GM04504 (cell line): ENCODE measurements around the gene GABRP.
"Not testable (repeated sequence)": the region's sequence is repeated elsewhere in the genome, so short reads cannot be mapped to it uniquely, and the experiment has no call there.

ENCODE experiments used
- DNase-seq: peaks from one replicate; pipeline ENCODE4 v3.0.0-alpha.2; 2012; ENCODE audit warnings: low read depth

The GABRP gene

DNA sequence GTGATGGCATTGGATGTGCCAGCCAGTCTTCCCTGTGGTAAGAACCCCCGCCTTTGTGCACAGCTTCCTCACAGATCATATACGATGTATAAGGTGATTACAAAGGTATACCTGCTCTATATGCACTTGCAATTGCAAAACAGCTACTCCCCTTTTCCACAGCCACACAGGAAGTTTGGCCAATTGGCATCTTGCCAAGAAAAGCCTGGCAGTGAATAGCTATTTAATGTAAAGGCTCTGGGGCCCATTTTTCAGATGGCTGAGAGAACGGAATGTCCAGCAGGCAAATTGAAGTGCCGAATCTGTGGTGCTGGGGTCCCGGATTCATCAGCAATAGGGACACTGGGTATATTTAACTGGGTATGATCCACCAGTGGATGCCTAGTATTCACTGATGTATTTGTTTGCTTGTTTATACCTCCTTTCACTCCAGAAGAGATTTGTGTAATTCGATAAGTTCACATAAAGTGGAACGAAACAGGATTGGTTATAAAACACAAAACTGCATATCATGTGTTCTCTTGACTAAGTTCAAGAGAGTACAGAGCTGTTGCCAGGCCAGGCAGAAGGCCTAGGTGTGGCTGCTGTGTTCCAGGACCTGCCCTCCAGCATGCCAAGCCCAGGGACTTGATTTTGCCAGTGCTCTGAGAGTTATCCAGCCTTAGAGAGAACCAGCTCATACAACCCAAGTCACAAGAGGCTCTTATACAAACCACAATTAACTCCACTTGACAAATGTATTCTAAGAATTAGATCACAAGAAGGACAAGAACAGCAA, 27.7 kb upstream of the GABRP start:
- no peak for DNase-seq

DNA sequence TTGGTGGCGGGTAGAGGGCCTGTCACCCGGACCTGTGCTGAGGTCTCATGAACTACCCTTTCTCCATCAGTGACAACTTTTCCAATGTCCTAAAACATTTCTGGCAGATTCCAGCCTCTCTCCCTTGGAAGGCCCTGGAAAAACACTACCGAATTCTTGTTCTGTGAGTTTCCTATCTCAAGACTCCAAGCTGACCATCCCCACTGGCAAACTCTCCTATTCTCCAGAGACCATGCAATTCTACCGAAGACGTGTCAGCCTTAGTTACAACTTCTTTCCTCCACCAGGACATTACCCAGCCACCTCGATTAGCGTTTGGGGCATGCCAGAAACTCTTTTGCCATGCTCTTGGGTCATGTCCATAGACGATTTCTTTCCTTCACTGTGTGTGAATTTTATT, 26.8 kb upstream of the GABRP start:
- DNase-seq, result no peak

DNA sequence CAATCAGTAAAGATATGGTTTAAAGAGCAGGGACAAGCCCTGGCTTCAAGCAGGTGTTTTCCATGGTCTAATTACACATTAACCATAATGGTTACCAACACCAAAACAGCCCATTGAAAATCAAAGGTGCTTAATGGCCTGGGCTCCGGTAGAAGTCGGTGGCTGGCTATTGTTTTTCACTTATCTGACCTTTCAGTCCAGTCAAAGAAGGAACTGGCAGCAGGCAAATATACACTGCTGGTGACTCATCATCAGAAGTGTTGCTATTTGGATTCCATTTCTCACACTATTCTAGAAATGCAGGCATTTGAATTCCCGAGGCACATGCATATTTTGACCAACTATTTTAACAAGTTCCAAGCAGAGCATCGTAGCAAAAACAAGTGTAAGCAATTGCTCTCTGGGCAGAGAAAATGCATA, 26.3 kb upstream of the GABRP start:
- DNase-seq, result no peak

DNA sequence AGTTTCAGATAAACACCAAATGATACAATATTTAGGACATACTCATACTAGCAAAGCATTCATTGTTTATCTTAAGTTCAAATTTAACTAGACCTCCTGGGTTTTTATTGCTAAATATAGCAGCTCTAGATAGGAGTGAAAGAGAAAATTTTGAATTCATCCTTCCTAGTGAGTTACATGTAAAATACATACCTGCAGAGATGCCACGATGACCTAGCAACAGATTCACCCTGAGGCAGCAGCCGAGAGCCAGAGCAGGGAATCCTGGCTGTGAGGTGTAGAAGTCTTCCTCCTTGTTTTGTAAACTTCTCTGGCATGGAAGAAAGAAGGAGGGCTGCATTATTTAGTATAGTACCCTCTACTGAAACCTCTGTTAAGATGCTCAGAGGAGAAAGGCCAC, 25.9 kb upstream of the GABRP start:
- DNase-seq, result no peak

DNA sequence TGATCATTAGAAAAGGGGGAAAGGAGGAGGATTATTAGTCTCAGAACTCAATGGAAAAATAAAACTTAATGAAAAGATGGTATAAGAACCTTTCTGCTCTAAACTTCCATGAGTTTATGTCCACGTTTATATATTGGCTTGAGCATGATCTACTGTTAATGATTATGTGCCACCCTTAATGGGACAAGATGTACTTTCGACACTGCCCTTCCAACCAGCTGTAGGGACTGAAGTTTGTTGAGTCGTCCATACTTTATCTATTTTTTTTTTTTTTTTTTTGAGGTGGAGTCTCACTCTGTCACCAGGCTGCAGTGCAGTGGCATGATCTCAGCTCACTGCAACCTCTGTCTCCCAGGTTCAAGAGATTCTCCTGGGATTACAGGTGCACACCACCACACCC, 25.0 kb upstream of the GABRP start:
- no peak for DNase-seq

DNA sequence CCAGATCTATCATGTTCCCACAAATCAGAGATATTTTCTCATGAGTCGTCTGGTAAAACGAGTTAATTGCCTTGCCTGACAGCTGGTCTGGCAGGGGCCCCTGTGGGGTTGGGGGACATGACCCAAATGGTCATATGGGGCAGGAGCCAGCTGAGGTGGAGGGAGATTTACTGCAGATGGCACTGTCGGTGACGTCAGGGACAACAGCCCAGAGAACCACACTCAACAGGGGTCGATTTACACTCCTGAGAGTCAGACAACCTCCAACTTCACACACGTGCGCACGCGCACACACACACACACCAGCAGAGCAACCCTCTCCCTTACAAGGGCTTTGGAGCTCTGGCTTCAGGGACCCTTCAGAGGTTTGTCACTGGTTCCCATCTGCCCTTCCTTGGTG, 23.4 kb upstream of the GABRP start:
- DNase-seq, result no peak

DNA sequence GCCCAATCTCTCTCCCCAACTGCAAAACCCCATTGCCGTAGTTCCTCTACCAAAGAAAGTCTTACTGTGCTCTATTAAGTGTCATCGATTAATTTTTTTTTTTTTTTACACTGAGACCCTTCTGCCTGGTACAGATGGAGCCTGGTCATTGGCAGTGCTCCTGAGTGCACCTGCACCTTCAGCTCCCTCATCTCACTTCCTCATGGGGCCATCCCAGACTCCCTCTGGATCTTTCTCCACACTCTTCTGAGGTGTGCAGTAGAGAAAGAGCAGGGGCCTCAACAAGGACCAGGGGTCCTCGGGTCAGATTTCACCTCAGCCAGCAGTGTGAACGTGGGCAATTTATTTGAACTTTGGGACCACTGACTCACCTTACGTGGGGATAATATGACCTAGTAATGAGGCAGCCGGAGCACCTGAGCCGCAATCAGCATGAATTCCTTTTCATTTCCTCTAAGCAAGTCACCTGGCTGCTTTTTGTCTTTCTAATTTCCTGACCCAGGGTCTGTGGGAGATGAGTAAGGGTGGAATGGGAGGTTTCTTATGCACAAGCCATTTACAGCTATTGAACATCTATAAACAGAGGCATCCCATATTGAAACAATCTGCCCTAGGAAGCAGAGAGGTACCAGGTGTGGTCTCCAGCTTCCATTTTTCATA, 22.3 kb upstream of the GABRP start:
- no peak for DNase-seq

DNA sequence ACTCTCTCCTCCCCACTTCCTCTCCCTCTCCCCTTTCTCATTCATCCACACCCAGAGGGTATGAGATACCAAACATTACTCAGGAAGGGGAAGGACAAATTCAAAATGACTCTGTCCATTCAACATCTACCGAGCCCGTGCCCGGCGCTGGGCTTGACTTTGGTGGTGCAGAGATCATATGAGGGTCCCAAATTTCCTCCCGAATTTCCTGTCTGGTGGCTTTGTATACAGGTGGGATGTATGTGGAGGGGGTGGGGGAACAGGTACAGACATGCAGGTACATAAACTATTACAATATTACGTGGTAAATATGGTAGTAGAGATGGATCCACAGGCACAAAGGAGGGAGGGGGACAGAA, 21.8 kb upstream of the GABRP start:
- DNase-seq, result no peak

DNA sequence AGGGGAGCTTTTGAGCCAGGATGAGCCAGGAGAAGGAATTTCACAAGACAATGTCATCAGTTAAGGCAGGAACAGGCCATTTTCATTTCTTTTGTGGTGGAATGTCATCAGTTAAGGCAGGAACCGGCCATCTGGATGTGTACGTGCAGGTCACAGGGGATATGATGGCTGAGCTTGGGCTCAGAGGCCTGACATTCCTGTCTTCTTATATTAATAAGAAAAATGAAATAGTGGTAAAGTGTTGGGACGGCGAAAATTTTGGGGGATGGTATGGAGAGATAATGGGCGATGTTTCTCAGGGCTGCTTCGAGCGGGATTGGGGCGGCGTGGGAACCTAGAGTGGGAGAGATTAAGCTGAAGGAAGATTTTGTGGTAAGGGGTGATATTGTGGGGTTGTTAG, 21.2 kb upstream of the GABRP start:
- DNase-seq, result not testable (repeated sequence)

DNA sequence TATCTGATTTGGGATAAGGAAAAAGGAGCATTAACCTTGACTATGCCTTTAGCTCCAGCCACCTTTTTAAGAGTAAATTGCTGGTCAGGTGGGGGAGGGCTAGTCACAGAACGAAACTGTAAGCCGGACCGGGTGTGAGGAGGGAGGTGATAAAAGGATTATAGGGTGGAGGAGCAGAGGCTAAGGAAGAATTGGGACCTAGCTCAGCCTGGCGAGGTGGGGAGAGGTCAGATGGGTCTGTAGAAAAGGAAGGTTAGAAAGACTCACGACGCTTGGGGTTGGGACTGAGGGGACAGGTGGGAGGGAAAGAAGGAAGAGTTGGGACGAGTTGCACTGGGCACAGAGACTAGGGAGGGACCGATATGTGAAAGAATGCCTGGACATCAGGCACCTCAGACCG, 17.7 kb upstream of the GABRP start:
- DNase-seq, result not testable (repeated sequence)

DNA sequence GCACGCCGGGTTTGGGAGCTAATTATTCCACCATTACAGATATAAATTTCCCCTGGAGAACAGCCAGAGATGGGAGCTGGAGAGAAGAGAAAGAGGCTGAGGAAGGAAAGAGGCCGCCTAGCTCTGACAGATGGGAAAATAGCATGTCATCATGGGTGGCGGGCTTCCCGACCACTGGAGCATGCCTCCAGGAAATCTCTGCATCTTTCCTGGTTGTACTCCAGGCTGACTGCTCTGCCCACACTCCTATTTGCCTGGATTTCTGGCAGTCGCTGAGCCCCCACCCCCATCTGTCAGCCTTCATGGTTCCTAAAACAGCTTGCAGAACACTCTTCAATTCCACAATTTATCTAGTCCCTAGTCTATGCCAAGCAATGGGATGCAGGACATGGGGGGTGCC, 14.3 kb upstream of the GABRP start:
- no peak for DNase-seq

DNA sequence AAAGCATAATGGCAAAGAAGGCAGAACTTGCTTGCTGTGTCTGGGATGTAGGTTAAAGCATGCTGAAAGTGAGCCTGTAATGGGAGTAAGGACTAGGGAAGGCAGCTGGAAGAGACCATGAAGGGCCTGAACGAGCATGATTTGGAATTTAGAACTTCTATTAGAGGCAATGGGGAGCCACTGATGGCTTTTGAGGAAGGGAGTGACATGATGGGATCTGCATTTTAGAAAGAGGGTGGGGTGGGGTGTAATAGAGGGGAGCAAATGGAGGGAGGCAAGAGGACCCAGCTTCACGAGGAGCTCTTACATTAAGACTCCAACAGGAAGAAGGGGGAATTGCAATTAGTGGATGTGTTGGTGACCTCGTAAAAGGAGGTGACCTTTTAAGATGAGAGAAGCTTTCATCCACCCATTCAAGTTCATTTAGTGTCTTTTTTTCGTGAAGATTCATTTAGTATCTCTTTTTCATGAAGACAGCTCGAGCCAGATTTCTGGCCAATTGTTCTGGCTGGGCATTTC, 13.6 kb upstream of the GABRP start:
- no peak for DNase-seq

DNA sequence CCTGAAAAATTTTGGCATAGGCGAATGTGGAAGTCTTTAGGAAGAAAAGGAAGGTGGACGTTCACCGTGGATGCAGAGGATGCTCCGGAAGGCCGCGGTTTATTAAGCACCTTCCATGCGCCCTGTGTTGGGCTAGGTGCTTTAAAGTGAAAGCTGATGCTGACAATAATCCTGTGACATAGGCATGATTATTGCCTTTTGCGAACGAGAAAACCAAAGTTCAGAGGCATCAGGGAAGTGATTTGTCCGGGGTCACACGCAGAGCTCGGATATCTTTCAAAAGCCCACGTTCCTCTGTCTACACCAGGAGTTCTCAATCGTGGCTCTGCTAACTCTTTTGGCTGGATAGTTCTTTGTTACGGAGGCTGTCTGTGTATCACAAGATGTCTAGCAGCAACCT, 12.0 kb upstream of the GABRP start:
- no peak for DNase-seq

DNA sequence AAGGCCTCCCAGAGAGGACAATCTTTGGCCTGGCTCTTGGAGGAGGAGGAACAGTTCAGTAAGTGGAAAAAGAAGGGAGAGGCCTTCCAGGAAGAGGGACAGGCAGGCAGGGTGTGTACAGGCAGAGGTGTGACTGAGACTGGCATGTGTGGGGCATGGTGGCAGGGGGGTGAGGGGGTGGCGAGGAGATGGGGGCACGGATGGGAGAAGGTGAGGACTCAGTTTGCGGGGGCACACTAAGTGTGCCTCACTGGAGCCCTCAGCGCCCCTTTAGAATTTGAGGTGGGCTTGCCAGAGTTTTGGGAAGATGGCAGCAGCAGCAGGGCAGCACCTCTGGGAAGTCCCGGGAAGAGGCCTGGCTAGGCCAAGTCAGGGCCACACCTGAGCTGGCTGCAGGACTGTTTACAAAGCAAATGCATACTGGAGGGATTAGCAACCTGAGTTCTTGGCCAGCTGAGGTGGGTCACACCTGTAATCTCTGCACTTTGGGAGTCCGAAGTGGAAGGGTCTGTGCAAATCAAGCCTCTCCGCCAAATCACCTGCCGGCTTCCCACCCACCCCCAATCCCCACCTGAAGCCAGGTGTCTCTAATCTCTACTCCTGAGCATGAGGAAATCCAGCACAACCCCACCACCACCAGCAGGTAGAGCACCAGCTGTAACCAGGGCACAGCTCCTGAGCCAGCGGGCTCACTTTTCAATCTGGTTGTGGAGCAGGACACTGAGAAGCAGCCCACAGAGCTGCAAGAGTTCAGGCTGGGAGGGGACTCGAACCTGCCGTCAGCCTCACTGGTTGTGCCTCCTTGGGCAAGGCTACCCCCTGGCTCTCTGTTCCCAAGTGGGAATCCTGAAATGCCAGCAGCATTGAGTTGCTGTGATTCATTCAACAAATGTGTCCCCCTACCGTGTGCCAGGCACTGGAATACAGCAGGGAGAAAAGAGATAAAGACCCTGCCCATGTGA, 10.2 kb upstream of the GABRP start:
- DNase-seq, result no peak

DNA sequence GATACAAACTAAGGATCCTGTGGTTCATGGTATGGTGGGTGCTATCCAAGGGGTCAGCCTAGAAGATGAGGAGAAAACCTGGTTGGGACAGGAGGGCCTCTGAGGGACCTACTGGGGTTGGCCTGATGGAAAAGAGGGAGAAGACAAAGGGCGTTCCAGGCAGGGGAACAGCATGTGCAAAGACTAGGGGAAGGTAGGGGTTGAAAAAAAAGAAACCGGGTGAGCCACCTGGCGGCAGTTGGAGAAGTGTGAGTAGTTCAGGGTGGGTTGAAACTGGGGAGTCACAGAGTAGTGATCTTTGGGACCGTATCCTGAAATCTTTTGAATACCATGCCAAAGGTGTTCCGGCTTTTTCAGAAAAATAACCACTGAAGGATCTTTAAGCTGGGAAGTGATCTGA, 8.7 kb upstream of the GABRP start:
- DNase-seq, result no peak

DNA sequence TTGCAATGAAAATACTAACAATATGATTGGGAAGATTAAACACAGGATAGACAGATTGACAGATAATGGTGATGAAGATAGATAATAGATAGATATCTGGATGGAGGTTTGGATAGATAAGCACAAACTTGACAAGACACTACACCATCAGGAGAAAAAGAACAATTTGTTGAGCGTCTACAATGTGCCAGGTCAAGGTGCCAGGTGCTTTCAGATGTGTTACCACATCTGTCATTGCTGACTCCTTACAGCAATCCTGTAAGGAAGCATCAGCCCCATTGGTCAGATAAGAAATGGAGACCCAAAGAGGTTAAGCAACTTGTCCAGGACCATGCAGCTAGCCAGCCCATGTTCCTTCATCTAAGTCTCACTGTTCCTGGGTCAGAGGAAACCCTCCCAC, 1.6 kb upstream of the GABRP start:
- DNase-seq, result no peak

DNA sequence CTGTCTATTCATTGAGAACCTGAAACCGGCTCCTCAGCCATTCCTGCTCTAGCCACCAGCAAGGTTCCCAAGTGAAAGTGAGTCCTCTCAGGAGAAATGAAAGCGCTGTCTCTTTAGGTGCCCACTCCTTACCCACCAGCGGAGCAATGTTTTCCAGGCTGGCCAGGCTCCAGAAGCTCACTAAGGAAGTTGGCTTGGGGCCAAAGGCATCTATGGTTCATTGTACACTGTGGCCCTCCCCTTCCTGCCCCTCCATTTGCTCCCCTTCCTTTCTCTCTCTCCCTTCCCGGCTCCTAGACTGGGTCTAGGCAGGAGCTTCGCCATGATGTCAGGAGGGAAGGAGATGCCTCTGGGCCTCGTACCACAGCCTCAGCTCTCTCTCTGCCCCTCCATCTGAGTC, 1.1 kb upstream of the GABRP start:
- DNase-seq, result no peak

DNA sequence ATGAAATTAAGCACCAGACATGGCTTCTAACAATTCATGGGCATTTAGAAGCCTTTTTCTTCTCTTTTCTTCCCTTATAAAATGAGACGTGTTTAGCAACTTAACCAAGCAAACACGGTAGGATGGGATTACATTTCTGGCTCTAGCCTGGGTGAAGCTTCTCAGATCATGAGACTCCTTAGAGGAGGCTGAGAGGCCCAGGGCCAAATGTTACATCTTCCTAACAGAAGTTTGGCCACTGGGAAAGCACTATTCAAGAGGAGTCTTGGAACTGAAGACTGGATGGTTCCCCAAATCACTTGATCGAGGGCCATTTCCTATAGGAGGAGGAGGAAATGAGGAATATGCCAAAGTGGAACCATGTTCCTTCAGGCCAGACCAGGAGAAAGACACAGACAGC, 1.9 kb downstream of the GABRP start:
- DNase-seq, result no peak

DNA sequence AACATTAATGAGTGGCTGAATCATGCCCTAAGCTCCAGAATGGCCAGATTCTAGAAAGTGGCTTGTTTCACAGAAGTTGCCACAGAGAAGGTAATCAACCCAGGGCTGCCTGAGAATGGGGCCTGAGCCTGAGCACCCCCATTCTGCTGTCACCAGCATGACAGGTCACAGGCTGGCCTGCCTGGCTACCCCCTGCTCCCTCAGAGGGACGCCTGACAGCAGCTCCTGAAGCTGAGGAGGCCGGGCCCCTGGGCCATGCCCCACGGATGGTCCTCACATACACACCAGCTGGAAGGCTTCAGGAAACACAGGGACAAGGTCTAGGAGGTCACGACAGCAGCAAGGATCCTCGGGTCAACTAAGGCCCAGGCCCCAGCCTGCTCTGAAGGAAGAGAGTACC, 3.7 kb downstream of the GABRP start:
- DNase-seq, result no peak

DNA sequence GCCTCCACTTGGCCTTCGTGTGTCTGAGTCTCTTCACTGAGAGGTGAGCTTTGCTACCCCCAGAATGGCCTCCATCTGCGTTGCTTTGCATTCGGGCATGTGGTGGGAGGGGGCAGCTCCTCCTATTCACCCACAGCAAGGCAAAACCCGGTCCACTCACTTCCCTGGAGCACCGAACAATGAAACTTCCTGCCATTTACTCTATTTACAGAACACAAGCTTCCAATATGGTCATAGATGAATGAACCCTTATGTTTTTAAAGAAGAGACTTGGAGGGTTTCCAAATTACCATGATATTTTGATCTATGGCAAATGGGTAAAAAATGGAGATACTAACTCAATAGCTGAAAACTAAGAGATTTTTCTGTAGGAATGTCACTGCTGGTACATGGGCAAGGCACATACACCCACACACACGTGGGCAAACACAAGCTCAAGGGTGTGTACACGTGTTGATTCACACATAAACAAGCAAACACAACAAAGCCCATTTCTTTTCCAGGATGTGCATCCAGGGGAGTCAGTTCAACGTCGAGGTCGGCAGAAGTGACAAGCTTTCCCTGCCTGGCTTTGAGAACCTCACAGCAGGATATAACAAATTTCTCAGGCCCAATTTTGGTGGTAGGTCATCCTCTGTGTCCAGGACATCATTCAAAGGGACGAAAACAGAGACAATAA, 5.2 kb downstream of the GABRP start:
- DNase-seq, result no peak

DNA sequence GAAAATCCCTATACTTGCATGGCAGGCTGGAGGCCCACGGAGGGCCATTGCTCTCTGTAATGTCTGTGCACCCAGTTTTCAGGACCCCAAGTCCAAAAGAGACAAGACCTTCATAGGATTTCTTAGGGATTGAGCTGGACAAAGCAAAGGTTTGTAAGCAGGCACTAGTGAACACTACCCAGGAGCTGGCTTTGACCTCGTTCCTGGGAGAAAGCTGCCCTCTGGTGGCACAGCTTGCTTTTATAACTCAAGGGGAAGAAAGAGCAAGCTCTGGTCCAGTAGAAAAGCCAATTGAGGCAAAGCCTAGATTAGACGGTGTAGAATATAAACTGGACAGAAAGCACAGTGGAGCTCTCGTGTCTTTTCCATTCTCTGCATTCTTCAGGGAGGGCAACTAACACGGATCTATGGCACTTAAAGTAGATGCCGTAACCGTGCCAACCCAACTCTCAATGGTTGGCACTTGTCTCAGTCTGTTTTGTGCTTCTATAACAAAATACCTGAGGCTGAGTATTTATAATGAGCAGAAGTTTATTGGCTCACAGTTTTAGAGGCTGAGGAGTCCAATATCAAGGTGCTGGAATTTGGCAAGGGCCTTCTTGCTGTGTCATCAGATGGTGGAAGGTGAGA, 7.9 kb downstream of the GABRP start:
- DNase-seq, result peak; percentile 13

DNA sequence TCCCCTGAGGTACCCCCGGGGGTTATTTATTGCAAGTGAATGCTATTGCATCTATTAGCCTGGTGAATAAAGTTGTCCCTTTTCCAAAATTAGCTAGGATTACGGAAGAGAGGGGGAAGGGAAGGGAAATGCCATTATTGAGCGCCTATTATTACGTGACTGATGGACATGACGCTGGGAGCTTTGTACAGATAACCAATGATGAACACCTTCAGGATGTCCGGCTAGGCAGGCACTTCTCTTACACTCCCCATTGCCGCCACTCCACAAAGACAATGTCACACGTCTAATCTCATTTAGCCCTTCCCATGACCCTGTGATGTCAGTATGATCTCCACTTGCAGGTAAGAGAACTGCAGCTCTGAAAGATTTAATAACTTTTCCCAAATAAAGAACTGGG, 9.4 kb downstream of the GABRP start:
- DNase-seq, result no peak
